ENCODE data around the gene DBNDD2.

Gene DBNDD2

DNA sequence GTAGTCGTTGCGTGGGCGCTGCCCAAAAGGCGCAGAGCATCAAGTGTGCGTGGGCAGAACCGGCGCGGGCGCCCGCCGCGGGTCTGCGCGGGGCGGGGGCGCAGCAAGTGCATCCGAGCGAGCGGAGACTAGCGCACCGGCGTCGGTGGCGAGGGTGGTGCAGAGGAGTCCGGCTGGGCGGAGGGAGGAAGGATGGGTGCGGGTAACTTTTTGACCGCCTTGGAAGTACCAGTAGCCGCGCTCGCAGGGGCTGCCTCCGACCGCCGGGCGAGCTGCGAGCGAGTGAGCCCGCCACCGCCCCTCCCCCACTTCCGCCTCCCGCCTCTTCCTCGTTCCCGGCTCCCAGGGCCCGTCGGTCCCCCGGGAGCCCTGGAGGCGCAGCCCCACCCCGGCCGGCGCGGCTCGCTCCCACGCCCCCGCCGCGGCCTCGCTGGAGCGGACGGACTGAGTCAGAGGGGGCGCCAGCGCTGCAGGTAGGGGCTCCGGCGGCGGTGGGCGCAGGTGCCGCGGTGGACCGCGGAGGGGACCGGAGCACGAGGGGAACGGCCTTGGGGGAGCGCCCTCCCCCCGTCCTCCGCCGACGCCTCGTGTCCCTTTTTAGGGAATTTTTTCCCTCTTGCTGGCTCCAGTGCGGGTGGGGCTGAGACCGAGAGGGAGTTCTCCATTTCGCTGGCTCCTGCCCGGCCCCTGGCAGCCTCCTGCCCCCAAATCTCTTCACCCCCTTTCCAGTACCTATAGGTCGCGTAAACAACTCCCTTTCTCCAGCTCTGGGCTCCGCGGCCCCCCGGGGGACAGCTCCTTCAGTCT is 1.6 kb upstream of the DBNDD2 start (continued):
- TF ChIP-seq ZNF121 (tag by site-specific recombination; IDR thresholded peaks at IDR 0.05) (no peak), ZNF112 (tag by site-specific recombination; IDR thresholded peaks at IDR 0.05) (no peak), ZNF473 (tag by site-specific recombination; IDR thresholded peaks at IDR 0.05) (no peak), SCRT2 (tag by site-specific recombination; IDR thresholded peaks at IDR 0.05) (peak; percentile 91), ZNF169 (tag by site-specific recombination; IDR thresholded peaks at IDR 0.05) (no peak), ZNF221 (tag by site-specific recombination; IDR thresholded peaks at IDR 0.05; ENCODE audit: borderline replicate concordance) (no peak), ZNF768 (tag by site-specific recombination; IDR thresholded peaks at IDR 0.05) (no peak), KLF8 (tag by site-specific recombination; IDR thresholded peaks at IDR 0.05) (peak; percentile 76; the same call in 1 of the 2 replicates), ZNF311 (tag by site-specific recombination; IDR thresholded peaks at IDR 0.05; ENCODE audit: borderline replicate concordance) (no peak), ZNF561 (tag by site-specific recombination; IDR thresholded peaks at IDR 0.05; ENCODE audit: borderline replicate concordance) (peak; percentile 85; the same call in 1 of the 2 replicates), ZNF548 (tag by site-specific recombination; IDR thresholded peaks at IDR 0.05) (no peak), ZNF10 (tag by site-specific recombination; IDR thresholded peaks at IDR 0.05) (no peak), TCF7L2 (IDR thresholded peaks at IDR 0.05; ENCODE audit: borderline replicate concordance, low read depth, low read length) (no peak), ZNF133 (tag by site-specific recombination; IDR thresholded peaks at IDR 0.05) (no peak), TRIM28 (IDR thresholded peaks at IDR 0.05; ENCODE audit: borderline replicate concordance, low read length) (no peak), ZNF391 (tag by site-specific recombination; IDR thresholded peaks at IDR 0.05; ENCODE audit: borderline replicate concordance, low read depth) (no peak), ZNF830 (tag by site-specific recombination; IDR thresholded peaks at IDR 0.05; ENCODE audit: low read depth) (no peak), ZNF785 (tag by site-specific recombination; IDR thresholded peaks at IDR 0.05) (no peak), ZNF174 (tag by site-specific recombination; IDR thresholded peaks at IDR 0.05) (no peak), ZNF596 (tag by site-specific recombination; IDR thresholded peaks at IDR 0.05) (peak; percentile 90), BCL11A (tag by site-specific recombination; IDR thresholded peaks at IDR 0.05; ENCODE audit: low read depth) (no peak)
- TF ChIP-seq, protein P1, sequence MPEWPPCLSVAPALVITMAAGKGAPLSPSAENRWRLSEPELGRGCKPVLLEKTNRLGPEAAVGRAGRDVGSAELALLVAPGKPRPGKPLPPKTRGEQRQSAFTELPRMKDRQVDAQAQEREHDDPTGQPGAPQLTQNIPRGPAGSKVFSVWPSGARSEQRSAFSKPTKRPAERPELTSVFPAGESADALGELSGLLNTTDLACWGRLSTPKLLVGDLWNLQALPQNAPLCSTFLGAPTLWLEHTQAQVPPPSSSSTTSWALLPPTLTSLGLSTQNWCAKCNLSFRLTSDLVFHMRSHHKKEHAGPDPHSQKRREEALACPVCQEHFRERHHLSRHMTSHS (tag by site-specific recombination; IDR thresholded peaks at IDR 0.05): no peak
- TF ChIP-seq, protein P2, sequence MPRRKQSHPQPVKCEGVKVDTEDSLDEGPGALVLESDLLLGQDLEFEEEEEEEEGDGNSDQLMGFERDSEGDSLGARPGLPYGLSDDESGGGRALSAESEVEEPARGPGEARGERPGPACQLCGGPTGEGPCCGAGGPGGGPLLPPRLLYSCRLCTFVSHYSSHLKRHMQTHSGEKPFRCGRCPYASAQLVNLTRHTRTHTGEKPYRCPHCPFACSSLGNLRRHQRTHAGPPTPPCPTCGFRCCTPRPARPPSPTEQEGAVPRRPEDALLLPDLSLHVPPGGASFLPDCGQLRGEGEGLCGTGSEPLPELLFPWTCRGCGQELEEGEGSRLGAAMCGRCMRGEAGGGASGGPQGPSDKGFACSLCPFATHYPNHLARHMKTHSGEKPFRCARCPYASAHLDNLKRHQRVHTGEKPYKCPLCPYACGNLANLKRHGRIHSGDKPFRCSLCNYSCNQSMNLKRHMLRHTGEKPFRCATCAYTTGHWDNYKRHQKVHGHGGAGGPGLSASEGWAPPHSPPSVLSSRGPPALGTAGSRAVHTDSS (tag by site-specific recombination; IDR thresholded peaks at IDR 0.05): peak; percentile 87
- TF ChIP-seq, protein P3, sequence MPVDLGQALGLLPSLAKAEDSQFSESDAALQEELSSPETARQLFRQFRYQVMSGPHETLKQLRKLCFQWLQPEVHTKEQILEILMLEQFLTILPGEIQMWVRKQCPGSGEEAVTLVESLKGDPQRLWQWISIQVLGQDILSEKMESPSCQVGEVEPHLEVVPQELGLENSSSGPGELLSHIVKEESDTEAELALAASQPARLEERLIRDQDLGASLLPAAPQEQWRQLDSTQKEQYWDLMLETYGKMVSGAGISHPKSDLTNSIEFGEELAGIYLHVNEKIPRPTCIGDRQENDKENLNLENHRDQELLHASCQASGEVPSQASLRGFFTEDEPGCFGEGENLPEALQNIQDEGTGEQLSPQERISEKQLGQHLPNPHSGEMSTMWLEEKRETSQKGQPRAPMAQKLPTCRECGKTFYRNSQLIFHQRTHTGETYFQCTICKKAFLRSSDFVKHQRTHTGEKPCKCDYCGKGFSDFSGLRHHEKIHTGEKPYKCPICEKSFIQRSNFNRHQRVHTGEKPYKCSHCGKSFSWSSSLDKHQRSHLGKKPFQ (tag by site-specific recombination; IDR thresholded peaks at IDR 0.05): no peak
- TF ChIP-seq, protein P4, sequence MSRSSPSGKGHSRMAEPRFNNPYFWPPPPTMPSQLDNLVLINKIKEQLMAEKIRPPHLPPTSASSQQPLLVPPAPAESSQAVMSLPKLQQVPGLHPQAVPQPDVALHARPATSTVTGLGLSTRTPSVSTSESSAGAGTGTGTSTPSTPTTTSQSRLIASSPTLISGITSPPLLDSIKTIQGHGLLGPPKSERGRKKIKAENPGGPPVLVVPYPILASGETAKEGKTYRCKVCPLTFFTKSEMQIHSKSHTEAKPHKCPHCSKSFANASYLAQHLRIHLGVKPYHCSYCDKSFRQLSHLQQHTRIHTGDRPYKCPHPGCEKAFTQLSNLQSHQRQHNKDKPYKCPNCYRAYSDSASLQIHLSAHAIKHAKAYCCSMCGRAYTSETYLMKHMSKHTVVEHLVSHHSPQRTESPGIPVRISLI (tag by site-specific recombination; IDR thresholded peaks at IDR 0.05): no peak
- TF ChIP-seq, protein P5, sequence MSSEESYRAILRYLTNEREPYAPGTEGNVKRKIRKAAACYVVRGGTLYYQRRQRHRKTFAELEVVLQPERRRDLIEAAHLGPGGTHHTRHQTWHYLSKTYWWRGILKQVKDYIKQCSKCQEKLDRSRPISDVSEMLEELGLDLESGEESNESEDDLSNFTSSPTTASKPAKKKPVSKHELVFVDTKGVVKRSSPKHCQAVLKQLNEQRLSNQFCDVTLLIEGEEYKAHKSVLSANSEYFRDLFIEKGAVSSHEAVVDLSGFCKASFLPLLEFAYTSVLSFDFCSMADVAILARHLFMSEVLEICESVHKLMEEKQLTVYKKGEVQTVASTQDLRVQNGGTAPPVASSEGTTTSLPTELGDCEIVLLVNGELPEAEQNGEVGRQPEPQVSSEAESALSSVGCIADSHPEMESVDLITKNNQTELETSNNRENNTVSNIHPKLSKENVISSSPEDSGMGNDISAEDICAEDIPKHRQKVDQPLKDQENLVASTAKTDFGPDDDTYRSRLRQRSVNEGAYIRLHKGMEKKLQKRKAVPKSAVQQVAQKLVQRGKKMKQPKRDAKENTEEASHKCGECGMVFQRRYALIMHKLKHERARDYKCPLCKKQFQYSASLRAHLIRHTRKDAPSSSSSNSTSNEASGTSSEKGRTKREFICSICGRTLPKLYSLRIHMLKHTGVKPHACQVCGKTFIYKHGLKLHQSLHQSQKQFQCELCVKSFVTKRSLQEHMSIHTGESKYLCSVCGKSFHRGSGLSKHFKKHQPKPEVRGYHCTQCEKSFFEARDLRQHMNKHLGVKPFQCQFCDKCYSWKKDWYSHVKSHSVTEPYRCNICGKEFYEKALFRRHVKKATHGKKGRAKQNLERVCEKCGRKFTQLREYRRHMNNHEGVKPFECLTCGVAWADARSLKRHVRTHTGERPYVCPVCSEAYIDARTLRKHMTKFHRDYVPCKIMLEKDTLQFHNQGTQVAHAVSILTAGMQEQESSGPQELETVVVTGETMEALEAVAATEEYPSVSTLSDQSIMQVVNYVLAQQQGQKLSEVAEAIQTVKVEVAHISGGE (tag by site-specific recombination; conservative IDR thresholded peaks at IDR 0.05; ENCODE audit: low read depth): peak; percentile 70

Measured in HEK293 (cell line).